ENCODE results near the gene TRIM71.

The TRIM71 gene

DNA sequence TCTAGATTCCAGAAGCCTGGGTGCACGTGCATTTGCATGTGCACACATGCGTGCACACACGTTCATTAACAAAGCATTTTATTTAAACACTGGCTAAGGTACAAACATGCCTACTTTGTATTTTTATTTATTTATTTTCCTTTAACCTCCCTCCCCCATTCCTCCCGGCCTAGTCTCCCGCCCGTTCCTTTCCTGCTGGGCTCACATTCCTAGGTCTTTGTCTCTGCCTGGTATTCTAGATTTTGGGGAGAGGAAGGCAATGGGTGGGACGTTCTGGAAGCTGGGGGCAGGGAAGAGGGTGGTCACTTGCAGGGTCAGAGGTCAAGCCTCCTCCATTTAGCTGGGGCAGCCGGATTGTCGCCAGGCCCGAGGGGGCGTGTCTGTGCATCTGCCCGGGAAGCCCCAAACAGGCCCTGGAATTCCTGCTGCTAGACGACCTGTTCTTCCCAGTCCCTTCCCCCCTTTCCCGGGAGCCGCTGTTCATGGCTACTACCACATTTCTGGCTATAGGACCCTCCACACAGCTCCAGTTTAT lies 51.8 kb downstream of the TRIM71 start:
- DNase-seq: no peak

- no peak for DNase-seq
Measured at GRCh38 chr3:32870373-32871095, 52.7 kb downstream of the TRIM71 start.

DNA sequence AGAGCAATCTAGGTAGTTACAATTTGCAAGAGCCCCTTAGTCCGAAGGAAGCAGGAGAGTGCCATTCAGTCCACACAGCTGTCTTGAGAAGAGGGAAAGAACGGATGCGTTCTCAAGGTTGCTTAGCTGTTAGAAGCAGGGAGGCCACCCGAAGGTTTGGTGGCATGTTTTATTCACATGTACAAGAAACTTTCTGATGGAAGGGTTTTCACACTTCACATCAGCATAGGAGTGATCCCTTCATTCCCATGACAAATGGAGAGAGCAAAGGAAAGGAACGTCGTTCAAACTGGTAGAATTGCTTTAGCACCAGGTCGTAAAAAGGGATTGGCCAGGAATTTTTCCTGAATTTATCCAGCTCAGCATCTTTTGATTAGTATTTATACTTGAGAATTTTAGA lies 53.5 kb downstream of the TRIM71 start:
- no peak for DNase-seq

GRCh38 chr3:32872487-32873382 lies 54.9 kb downstream of the TRIM71 start:
- DNase-seq: no peak

DNA sequence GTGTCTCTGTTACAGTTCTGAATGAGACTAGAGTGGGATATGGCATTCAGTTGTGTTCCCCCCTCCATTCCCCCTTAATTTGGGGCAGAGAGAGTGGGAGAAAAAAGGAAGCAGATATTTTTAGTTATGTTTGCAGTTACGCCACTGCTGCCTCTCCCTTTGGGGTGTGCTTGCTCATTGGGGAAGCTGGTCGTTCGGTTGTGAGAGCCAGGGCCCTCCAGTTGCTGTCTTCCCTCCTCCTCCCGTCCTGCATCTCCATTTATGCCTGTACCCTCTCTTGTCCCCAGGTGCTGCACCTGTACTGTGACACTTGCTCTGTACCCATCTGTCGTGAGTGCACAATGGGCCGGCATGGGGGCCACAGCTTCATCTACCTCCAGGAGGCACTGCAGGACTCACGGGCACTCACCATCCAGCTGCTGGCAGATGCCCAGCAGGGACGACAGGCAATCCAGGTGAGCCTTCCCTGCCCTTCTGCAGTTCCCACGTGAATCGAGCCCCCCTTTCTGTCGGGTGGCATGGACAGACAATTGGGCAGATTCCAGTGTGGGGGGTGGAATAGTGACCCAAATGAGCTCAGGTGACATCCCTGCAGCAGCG lies 55.8 kb downstream of the TRIM71 start:
- no peak for DNase-seq

- DNase-seq: no peak
Measured at GRCh38 chr3:32876920-32877319, 59.1 kb downstream of the TRIM71 start.

- no peak for DNase-seq
Measured at GRCh38 chr3:32877598-32877997, 59.8 kb downstream of the TRIM71 start.

GRCh38 chr3:32880225-32880624 lies 62.4 kb downstream of the TRIM71 start:
- DNase-seq: no peak

DNA sequence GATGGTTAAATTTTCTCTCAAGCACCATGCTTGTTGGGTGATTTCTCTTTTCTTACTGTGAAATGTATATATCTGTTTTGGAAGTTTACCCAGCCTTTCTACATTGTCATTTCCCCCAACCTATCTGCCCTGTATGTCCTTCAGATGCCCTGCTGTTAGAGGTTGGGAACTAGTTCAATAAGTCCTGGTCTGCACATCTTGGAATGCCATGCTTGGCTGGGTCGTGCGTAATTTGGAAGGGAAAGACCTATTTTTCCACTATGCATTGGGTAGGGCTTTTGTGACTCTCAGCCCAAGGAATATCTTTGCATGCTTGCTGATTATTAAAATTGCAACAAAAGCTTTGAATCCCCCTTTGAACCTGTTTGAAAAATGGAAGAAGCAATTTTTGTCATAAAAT lies 63.8 kb downstream of the TRIM71 start:
- DNase-seq: no peak

GRCh38 chr3:32882189-32882588 lies 64.4 kb downstream of the TRIM71 start:
- DNase-seq: no peak

DNA sequence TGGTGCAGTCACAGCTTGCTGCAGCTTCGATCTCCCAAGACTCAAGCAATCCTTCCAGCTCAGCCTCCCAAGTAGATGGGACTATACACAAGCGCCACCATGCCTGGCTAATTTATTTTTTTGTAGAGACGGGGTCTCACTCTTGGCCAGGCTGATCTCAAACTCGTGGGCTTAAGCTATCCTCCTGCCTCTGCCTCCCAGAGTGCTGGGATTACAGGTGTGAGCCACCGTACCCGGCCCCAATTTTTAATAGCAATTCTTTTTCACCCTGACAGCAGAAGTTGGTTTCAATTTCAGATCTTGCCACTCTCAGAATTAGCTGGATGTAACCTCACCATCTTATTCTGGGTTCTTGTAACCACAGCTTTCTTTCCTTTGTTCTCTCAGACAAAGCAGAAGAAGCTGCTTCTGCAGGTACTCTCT lies 64.8 kb downstream of the TRIM71 start:
- DNase-seq: peak; percentile 23 to 31

DNA sequence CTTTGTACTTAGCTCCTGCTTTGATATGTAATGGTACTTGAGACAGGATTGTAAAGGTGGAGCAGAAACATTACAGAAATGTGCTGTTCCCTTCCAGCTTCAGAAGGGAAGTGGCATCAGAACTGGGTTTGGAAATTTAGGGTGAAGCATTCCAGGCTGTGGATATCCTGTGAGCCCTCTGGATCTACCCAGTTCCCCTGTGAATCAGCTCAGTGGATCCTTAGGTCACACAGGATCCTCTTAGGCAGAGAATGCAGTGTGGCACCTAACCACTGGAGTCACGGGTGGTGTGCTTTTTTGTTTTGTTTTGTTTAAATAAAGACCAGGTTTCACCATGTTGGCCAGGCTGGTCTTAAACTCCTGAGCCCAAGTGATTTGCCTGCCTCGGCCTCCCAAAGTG lies 66.0 kb downstream of the TRIM71 start:
- DNase-seq: no peak

- no peak for DNase-seq
Measured at GRCh38 chr3:32884591-32884990, 66.8 kb downstream of the TRIM71 start.

DNA sequence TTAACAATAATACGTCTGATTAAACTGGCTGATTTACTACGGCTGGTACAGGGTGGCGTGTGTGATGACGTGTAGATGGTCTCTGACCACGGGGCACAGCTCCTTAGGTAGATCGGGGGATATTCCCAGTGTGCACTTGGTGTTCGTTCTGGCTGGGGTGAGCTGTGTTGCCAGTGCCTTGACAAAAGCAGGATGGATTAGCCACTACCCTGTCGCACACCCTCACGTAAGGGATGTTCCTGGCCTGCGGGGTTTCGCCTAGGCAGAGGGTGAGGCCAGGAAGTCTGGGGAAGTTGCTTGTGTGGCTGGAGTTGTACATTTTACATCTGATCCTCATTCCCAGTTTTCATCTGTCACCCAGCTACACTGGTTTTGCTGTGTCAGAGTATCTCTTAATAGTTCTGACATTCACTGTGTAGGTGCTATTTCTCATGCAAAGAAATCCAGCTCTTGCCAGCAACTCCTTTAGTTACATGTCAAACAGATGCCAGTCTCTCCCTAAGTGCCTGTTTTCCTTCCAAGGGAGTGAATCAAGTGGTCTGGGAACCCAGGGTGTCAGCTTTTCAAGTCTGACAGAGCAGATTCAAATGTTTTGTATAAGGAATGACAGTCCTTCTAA lies 67.6 kb downstream of the TRIM71 start:
- no peak for DNase-seq

- no peak for DNase-seq
Measured at GRCh38 chr3:32886296-32886695, 68.5 kb downstream of the TRIM71 start.

DNA sequence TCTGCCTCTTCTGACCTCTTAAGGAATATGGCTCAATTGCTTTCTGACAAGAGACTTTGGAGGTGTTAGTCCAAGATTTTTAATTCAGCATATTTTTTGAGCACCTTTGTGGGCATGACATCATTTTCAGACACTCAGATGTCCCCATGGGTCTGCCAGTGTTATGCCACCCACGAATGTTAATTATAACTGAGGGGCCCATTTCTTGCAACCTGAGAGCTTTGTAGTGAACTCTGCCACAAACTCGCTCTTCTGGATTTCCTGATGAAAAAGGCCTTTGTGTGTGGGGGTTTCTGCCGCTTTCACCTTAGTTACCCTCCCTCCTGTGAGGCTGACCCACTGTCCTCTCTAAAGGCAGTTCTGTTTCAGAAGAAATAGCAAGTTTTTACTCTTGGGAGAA lies 69.1 kb downstream of the TRIM71 start:
- DNase-seq: no peak

DNA sequence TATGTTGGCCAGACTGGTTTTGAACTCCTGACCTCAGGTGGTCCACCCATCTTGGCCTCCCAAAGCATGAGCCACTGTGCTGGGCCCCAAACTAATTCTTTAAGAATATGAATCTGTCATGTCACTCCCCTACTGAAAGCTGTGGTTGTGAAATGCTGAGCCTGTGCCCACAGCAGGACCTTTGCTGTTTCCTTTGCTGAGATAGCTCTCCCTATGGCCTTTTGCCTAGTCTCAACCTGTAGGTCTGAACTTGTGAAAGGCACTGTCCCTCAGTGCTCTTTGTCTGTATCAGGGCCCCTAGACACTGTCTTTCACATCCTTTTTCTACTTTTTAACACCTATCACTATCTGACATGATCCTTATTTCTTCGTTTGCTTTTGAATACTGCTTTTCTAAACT lies 70.9 kb downstream of the TRIM71 start:
- no peak for DNase-seq

GRCh38 chr3:32890420-32891276 lies 72.9 kb downstream of the TRIM71 start:
- DNase-seq: no peak

DNA sequence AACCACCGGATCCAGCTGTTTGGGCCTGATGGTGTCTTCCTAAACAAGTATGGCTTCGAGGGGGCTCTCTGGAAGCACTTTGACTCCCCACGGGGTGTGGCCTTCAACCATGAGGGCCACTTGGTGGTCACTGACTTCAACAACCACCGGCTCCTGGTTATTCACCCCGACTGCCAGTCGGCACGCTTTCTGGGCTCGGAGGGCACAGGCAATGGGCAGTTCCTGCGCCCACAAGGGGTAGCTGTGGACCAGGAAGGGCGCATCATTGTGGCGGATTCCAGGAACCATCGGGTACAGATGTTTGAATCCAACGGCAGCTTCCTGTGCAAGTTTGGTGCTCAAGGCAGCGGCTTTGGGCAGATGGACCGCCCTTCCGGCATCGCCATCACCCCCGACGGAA lies 73.6 kb downstream of the TRIM71 start:
- no peak for DNase-seq

GRCh38 chr3:32892625-32893598 lies 75.1 kb downstream of the TRIM71 start:
- no peak for DNase-seq

DNA sequence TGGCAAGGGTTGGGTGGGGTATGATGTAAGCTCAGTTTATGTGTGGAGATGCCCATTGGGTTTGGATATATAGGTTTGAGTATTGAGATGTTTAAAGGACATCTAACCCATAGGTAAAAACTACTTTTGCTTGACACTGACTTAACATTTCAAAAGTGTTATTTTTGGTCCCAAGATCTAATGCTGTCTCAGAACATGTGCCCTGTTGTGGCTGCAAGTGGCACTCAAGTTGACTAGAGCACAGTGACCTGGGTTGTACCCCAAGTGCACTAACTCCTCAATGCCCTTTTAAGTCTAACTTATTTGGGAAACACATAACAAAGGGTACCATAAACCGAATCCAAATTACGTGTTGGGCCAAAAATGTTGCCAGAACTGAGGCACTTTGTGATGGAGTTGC lies 77.2 kb downstream of the TRIM71 start:
- DNase-seq: no peak

Measured in activated T-cell treated with anti-CD3 and anti-CD28 coated beads, Interleukin-2, amount 50 U/mL, for 48 hours (primary cell).